ENCODE results near the gene RAPGEF4. TPM values are rescaled to one million over a fixed set of nuclear protein-coding genes. Genes with fewer than 3 reads are reported as not detected.
"Not testable (repeated sequence)": the region's sequence is repeated elsewhere in the genome, so short reads cannot be mapped to it uniquely, and the experiment has no call there.

Gene RAPGEF4
- total and polyA plus RNA-seq, 2 donors (not counting 1 experiment from before 2014, with no cell fraction given): 0.22 to 0.30 TPM

- Mint-ChIP-seq H3K27ac (no peak overlapping the region), H3K9me3 (ENCODE audit: insufficient read depth) (no peaks in the 10 kb centered on the region), H3K4me3 (no peak overlapping the region), H3K4me1 (no peaks in the 10 kb centered on the region), H3K27me3 (peaks cover 9% of the 10 kb centered on the region)
- POLR2A ChIA-PET: no interaction called here
- TF ChIP-seq CTCF (IDR thresholded peaks at IDR 0.05): no peak
- H3K4me3 ChIP-seq (ENCODE audit: control extremely low read depth in 1 of 5, extremely low read depth in 1 of 5, insufficient read depth in 1 of 5, low read depth in 2 of 5, low read length in 4 of 5): no peak overlapping the region
- CTCF ChIA-PET: no interaction called here
- no peak for DNase-seq
- H3K27ac ChIP-seq (ENCODE audit: low read length in 2 of 2): no peak overlapping the region
- no peaks in the 10 kb centered on the region for H3K4me1 ChIP-seq (ENCODE audit: control insufficient read depth in 2 of 2, insufficient read depth in 2 of 2, low read length in 2 of 2)
- no peak overlapping the region for H3K4me2 ChIP-seq (replicated peaks; ENCODE audit: low read depth, low read length, poor library complexity, severe bottlenecking)
- no peak overlapping the region for H2AFZ ChIP-seq (ENCODE audit: insufficient read depth, low read depth, low read length, poor library complexity, severe bottlenecking)
- no peaks in the 10 kb centered on the region for H3K36me3 ChIP-seq (replicated peaks in 1 of 2; ENCODE audit: control extremely low read depth in 1 of 2, control insufficient read depth in 1 of 2, extremely low read depth in 1 of 2, insufficient read depth in 2 of 2, low read length in 1 of 2)
- no peaks in the 10 kb centered on the region for H3K9me3 ChIP-seq (ENCODE audit: control extremely low read depth in 1 of 3, control insufficient read depth in 2 of 3, insufficient read depth in 1 of 3, low read length in 2 of 3)
- ATAC-seq (ENCODE audit: low read depth): no peak
- intact Hi-C loops (cut with micrococcal nuclease): no loop called here
- H3K9ac ChIP-seq (ENCODE audit: low read length): no peak overlapping the region
- no peaks in the 10 kb centered on the region for H4K20me1 ChIP-seq (ENCODE audit: control insufficient read depth, insufficient read depth, low read length, poor library complexity, severe bottlenecking)
- H3K79me2 ChIP-seq (ENCODE audit: control insufficient read depth, insufficient read depth, low read length): no peaks in the 10 kb centered on the region
- no peaks in the 10 kb centered on the region for H3K27me3 ChIP-seq (replicated peaks in 1 of 4; ENCODE audit: control extremely low read depth in 1 of 4, control insufficient read depth in 3 of 4, insufficient read depth in 4 of 4, low read length in 3 of 4)
Observed at GRCh38 chr2:172792711-172793110, 57.1 kb downstream of the RAPGEF4 start.

GRCh38 chr2:172803308-172803707 is 67.7 kb downstream of the RAPGEF4 start:
- CTCF ChIA-PET; H3K4me3 Mint-ChIP-seq; H3K27ac ChIP-seq (ENCODE audit: low read length in 2 of 2); H4K20me1 ChIP-seq (ENCODE audit: control insufficient read depth, insufficient read depth, low read length, poor library complexity, severe bottlenecking); H3K9ac ChIP-seq (ENCODE audit: low read length); H2AFZ ChIP-seq (ENCODE audit: insufficient read depth, low read depth, low read length, poor library complexity, severe bottlenecking); H3K36me3 ChIP-seq (replicated peaks in 1 of 2; ENCODE audit: control extremely low read depth in 1 of 2, control insufficient read depth in 1 of 2, extremely low read depth in 1 of 2, insufficient read depth in 2 of 2, low read length in 1 of 2); H3K4me2 ChIP-seq (replicated peaks; ENCODE audit: low read depth, low read length, poor library complexity, severe bottlenecking); H3K27me3 Mint-ChIP-seq; H3K27me3 ChIP-seq (replicated peaks in 1 of 4; ENCODE audit: control extremely low read depth in 1 of 4, control insufficient read depth in 3 of 4, insufficient read depth in 4 of 4, low read length in 3 of 4); H3K4me1 Mint-ChIP-seq; H3K4me3 ChIP-seq (ENCODE audit: control extremely low read depth in 1 of 5, extremely low read depth in 1 of 5, insufficient read depth in 1 of 5, low read depth in 2 of 5, low read length in 4 of 5); H3K27ac Mint-ChIP-seq; H3K79me2 ChIP-seq (ENCODE audit: control insufficient read depth, insufficient read depth, low read length); intact Hi-C loops (cut with micrococcal nuclease); DNase-seq; POLR2A ChIA-PET; H3K4me1 ChIP-seq (ENCODE audit: control insufficient read depth in 2 of 2, insufficient read depth in 2 of 2, low read length in 2 of 2); ATAC-seq (ENCODE audit: low read depth): not testable (repeated sequence)
- 25% methylated on average over 1 of the region's 1 CpG for WGBS (ENCODE audit: insufficient coverage)
- peaks cover 0 to 15% (median 3%) of the 10 kb centered on the region in 3 donors for H3K9me3 ChIP-seq (ENCODE audit: control extremely low read depth in 1 of 3, control insufficient read depth in 2 of 3, insufficient read depth in 1 of 3, low read length in 2 of 3)
- H3K9me3 Mint-ChIP-seq (ENCODE audit: insufficient read depth): peaks cover 11% of the 10 kb centered on the region

Data from B cell (primary cell).